HG02642 (cell line): ENCODE measurements around the gene ASMTL.
"Not testable (repeated sequence)": the region's sequence is repeated elsewhere in the genome, so short reads cannot be mapped to it uniquely, and the experiment has no call there.

Experiments
- ATAC-seq: cut with Tn5 transposase; IDR thresholded peaks from one replicate; pipeline ENCODE4 v1.9.1; 2021; ENCODE audit warnings: mild to moderate bottlenecking; ENCODE audit not compliant: unreplicated experiment, poor library complexity

Gene ASMTL

DNA sequence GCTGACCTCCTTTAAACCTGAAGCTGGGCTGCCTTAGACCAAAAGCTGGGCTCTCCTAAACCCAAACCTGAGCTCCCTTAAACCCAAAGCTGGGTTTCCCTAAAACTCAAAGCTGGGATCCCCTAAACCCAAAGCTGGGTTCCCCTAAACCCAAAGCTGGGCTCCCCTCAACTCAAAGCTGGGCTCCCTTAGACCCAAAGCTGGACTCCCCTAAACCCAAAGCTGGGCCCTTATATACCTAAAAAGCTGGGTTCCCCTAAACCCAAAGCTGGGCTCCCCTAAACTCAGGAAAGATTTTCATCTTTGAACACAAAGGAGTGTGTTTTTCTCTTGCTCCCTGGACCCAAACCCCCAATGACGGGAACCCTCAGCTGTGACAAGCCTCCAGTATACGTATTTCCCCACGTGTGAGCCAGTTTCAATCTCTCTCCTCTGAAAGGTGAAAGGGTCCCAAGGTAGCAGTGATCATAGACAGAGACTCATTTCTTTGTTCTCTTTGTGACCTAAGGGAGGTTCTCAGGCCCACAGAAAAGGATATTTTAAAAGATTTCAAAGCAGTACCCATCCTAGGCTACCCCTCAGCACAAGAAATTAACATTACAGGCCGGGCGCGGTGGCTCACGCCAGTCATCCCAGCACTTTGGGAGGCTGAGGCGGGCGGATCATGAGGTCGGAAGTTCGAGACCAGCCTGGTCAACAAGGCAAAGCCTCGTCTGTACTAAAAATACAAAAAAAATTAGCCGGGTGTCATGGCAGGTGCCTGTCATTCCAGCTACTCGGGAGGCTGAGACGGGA, 31.3 kb upstream of the ASMTL start:
- peak; percentile 48 for ATAC-seq

DNA sequence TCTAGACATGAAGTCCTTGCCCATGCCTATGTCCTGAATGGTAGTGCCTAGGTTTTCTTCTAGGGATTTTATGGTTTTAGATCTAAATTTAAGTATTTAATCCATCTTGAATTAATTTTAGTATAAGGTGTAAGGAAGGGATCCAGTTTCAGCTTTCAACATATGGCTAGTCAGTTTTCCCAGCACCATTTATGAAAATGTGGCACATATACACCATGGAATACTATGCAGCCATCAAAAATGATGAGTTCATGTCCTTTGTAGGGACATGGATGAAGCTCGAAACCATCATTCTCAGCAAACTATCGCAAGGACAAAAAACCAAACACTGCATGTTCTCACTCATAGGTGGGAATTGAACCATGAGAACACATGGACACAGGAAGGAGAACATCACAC, 29.8 kb upstream of the ASMTL start:
- not testable (repeated sequence) for ATAC-seq

DNA sequence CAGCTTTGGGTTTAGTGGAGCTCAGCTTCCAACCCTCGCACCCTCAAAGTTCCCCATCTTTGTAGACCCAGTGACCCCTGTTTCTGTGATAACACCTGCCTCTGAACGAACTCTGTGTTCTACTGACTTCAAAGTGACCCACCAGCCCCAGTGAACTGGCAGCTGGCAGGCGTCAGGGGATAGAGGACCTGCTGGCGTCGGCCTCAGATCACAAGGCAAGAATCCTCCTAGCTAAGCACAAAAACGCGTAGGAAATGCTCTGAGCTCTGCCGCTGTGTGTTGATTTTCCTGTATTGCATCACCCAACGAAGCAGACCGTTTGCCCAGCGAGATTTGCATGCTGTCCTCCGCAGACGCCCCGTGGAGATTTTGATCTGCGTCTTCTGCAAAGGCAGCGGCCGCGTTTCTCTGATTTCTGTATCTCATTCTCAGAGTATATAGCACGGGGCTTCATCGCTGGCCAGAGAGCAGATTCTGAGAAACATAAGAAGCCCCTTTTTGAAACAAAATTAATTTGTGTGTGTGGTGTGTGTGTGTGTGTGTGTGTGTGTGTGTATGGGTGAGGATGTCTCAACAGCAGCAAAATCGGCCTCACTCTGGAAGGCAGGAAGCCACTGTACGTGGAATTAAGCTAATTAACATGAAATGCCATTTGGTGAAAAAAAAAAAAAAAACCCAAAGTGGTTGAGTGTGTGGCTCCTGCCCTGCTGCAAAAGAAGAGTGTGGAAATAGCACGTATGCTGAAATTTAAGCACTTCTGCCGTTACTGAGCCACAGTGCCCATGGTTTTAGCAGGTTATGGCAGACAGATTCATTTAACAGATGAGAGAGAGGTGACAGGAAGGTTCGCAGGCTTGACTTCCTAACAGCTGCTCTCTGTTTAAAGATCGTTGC, 29.2 kb upstream of the ASMTL start:
- peak; percentile 48 for ATAC-seq

DNA sequence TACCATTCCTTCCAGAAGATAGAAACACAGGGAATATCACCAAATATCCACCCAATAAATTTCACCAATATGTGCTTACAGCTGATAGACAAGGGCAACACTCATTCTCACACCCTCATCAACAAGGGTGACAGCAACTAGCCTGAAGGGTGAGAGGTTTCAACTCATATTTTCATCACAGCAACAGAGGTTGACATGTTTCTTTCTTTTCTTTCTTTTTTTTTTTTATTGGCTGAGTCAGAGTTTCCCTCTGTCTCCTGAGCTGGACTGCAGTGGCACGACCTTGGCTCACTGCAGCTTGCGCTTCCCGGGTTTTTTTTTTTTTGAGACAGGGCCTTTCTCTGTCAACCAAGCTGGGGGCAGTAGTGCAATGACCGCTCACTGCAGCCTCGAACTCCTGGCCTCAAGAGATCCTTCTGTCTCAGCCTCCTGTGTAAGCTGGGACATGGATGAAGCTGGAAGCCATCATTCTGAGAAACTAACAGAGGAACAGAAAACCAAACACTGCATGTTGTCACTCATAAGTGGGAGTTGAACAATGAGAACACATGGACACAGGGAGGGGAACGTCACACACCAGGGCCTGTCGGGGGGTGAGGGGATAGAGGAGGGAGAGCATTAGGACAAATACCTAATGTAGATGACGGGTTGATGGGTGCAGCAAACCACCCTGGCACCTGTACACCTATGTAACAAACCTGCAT, 27.5 kb upstream of the ASMTL start:
- ATAC-seq, result no peak

DNA sequence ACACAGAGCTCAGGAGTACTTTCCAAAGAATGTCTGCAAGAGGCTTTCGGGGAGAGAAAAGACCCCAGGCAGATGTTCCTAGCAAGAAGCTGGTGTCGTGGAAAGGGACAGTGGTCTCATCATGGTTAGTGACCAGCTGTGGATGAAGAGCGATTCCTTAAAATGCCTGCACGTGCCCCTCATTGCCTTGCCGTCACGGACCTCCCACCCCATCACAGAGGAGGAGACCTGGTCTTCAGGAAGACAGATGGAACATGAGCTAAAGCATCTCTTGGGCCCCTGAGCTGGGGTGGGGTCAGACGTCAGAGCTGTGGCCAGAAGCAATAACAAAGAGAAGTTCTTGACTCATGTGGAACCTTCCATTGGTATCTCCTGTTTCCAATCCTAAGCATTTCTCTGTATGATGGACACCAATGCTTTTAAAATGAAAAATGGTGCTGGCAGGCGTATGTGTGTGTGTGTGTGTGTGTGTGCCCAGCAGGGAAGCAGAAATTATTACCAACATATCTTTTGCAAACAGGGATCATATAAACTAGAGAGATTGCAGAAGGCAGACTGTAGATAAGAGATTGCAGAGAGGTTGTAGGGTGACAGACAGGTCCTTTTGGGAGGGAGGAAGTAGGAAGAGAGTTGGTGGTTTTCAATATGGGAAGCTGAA, 25.2 kb upstream of the ASMTL start:
- no peak for ATAC-seq

DNA sequence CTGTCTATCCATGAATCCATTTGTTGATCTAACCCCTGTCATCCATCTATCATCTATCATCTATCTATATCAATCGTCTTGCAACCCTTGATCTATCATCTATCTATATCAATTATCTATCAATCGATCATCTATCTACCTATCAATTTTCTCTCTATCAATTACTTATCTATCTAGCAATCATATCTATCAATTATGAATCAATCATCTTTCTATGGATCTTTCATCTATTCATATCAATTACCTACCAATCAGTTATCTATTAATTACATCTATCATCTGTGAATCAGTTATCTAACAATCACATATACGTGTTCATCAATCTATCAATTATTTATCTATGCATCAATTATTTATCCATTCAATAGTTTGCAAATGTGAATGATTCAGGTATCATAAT, 24.5 kb upstream of the ASMTL start:
- no peak for ATAC-seq

DNA sequence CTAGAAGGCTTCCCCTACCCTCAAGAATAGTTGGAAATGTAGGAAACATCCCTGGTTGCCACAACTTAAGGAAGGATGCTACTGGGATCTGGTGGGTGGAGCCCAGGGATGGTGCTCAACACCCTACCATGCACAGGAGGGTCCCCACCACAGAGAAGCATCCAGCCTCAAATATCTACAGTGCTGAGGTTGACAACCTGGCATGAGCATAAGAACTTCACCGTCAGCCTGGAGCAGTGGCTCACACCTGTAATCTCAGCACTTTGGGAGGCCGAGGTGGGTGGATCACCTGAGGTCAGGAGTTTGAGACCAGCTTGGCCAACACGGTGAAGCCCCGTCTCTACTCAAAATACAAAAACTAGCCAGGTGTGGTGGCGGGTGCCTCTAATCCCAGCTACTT, 24.0 kb upstream of the ASMTL start:
- no peak for ATAC-seq

DNA sequence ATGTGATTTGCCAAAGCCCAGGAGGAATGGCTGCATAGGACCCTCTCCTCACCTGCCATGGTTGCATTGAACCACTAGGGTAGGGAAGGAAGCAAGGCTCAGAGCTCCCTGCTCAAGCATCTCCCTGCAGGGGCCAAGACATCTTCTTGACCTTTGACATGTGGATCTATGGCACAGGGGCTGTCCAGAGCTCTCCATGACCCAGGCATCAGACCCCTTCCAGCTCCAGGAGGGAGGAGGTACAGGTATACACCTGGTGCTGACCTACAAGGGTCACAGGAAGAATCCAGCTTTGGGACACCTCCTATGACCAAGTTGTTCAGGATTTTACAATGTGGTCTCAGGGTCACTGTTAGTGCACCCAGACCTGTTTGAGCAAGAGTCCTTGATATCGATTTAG, 23.2 kb upstream of the ASMTL start:
- no peak for ATAC-seq

DNA sequence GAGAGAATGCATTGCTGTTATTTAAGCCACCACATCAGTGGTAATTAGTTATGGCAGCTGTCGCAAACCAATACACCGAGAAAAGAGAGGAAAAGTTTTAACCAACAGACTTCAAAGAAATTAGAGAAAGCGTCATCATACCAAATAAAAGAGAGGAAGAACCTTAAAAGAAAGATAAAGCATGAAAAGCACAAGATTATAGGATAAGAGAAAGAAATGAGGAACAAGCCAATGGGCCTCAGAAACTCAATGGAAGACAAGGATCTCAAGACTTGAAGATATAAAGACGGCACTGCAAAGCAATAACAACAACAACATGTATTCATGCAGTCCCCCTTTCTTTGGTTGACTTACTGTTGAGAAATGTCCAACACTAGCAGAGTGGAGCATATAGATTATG, 22.8 kb upstream of the ASMTL start:
- ATAC-seq, result no peak

DNA sequence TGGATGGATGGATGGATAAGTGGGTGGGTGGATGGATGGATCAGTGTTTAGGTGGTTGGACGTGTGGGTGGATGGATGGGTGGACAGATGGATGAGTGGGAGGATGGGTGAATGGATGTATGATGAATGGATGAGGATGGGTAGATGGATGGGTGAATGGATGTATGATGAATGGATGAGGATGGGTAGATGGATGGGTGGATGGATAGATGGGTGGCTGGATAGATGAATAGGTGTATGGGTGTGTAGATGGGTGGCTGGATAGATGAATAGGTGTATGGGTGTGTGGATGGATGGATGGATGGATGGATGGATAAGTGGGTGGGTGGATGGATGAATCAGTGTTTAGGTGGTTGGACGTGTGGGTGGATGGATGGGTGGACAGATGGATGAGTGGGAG, 21.9 kb upstream of the ASMTL start:
- ATAC-seq, result not testable (repeated sequence)

DNA sequence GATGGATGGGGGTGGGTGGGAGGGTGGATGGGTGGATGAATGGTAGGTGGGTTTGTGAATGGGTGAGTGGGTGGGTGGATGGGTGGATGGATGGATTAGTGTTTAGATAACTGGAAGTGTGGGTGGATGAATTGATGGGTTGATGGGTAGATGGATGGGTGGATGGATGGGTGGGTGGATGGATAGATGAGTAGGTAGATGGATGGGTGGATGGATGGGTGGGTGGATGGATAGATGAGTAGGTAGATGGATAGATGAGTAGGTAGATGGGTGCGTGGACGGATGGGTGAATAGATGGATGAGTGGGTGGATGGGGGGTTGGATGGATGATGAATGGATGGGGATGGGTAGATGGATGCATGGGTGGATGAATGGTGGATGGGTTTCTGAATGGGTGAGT, 20.3 kb upstream of the ASMTL start:
- ATAC-seq, result no peak

DNA sequence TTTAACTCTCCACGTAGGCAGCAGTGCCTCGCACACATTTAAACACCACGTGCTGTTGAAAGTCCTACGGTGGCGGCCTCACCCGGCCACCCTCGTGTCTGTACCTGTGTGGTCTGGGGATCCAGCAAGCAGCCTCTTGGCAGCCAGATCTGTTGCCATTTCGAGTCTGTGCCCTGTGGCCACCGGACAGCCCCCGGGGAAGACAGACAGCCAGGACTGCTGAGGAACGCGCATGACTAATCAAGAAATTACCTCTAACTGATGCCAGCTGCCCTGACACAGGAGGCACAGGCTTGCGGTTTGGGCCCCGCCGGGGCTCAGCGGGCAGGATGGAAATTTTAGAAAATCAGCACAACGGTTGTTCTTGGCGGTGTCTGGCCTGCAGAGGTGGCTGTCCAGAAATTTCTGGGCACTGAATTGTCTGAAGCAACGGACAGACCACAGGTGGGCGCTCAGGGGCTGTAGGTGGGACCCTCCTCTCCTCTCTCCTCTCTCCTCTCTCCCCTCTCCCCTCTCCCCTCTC, 15.6 kb upstream of the ASMTL start:
- ATAC-seq, result peak; percentile 51

DNA sequence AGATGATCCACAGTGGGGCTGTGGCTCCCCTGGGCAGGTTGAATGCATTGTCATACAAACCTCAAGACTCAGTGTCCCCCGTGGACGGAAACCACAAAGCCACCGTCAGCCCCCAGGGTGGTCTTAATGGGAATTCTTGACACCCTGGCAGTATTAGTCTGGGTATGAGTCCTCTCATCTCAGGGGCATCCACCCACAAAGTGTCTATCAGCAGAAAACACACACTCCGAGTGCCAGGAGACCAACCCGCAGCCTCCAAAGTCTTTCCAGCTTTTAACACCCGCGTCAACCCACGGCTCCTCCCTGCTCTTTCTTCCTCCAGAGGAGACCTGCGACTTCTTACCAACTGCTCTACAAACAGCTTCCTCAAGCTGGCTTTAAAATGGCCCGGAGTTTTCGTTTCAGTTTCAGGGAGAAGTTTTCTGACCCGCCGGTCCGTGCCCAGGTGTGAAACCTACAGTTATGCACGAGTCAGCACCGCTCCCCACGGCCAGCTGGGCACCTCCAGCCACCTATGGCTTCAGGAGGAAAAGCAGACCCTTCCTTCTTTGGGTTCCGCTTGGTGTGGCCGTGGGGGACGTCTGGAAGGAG, 14.4 kb upstream of the ASMTL start:
- peak; percentile 53 for ATAC-seq

DNA sequence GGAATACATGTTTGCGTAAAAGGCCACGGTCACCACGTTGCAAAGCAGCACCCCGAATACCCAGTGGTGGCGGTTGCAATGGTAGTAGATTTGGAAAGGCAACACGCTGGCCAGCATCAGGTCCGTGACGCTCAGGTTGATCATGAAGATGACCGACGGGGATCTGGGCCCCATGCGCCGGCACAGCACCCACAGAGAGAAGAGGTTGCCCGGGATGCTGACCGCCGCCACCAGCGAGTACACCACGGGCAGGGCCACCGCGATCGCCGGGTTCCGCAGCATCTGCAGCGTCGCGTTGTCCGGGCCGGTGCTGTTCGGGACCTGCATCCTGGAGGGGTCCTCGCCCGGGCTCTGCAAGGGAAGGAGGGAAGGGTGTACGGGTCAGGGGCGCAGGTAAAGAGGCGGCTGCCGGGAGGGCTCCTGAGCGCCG, 13.5 kb upstream of the ASMTL start:
- no peak for ATAC-seq

DNA sequence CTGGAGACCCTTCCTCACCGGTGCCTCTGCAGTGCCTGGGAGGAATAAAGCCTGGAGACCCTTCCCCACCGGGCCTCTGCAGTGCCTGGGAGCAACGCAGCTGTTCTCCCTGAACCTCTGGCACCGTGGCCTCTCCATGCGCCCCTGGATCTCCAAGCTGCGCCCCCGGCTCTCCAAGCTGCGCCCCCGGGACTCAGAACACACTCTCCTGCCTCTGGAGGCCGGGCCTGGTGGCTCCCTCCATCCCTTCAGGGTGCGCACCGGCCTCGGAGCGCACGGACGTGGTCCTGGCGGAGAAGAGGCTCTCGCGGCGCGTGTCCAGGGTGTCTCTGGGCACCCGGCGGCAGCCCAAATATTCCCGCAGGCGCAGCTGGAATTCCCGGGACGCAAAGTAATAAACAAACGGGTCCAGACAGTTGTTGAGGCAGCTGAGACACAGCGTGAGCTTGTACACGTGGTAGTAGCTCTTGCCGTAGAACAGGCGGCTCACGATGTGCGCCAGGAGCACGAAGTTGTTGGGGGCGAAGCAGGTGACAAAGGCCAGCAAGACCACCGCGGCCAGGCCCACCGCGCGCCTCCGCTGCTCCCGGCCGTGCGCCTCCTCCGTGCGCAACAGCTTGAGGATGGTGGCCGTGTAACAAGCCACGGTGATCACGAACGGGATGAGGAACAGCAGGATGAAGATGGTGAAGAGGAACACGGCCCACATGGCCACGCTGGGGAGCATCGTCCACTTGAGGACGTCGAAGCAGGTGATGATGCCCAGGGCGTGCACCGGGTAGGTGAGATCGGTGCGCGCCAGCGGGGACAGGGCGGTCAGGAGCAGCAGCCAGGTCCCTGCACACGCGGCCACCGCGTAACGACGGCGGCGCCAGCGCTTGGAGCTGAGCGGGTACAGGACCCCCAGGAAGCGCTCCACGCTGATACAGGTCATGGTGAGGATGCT, 12.8 kb upstream of the ASMTL start:
- no peak for ATAC-seq

DNA sequence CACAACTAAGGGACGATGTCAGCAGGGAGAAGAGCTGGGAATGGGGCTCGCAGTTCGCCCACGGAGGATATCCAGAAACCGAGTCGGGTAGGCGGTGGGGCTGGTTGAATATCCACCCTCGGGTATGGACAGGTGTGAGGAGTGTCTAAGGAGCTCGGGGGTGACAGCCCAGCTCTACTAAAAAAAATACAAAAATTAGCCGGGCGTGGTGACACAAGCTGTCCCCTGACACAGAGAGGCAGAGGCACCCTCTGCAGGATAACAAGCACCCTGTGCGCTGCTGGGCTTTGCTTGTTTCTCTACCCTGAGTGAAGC, 12.2 kb upstream of the ASMTL start:
- no peak for ATAC-seq

DNA sequence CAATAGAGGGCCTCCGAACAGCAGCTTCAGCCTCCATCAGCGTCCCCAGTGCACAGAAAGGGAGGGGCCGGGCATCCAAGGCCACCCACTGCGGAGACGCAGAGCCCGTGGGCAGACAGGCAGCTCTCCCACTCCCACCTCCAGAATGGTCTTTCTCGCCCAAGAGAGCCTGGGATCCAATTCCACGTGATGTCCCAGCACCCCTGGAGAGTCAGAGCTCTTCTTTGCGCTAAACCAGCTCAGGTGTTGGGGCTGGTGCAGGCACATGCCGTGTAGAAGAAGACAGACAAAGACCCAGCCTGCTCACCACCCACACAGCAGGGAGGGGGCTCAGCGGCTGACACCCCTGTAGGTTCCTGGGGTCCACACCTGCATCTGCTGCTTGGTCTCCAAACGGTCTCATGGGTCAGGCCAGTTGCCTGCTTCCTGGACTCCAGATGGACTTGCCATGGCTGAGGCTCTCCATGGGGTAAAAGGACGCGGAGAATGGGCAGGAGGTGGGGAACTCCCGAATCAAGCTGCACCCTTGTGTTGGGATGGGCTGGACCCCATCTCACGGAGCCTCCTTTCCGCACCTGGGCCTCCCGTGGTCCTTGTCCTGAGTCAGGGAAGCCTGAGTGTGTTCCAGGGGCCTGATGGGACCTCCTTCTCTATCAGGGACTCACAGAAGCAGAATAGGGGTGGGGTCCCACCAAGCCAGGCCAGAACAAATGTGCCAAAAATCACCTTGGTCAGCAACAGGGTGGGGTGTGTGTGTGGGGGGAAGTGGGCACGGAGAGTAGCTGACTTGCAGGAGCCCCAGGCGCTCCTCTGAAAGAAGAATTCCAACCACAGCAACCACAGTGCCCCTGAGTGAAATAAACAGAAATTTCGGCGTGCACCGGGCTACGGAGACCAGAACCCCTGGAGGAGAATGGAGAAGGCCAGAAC, 11.6 kb upstream of the ASMTL start:
- ATAC-seq, result no peak

DNA sequence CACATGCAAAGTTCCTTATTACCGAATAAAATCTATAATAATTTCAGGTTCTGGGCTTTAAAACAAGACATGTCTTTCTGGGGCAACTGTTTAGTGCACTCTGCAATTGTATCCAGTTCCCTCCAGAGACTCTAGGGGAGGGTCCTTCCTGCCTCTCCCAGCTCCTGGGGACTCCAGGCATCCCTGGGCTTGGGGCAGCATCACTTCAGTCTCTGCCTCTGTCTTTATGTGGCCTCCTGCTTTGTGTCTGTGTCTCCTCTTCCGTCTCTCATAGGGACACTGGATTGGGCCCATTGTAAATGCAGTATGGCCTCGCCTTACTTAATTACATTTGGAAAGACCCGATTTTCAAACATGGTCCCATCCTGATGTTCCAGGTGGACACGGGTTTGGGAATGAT, 10.9 kb upstream of the ASMTL start:
- no peak for ATAC-seq
